Panc1 (cell line): Measurements from ENCODE around the gene PPP3CB. TPM values are rescaled to one million over a fixed set of nuclear protein-coding genes. Genes with fewer than 3 reads are reported as not detected.

Source experiments
- ATAC-seq: fragments of 200-7000 bp; cut with Tn5 transposase; 2 replicates; pipeline ENCODE4 v1.9.1; 2020; ENCODE audit warnings: mild to moderate bottlenecking, moderate library complexity
- BruUV-seq: library from RNA; stranded (reverse); fragments of 400-500 nt; replicated peaks from 2 replicates; lab custom pipeline; 2021; lab: Mats Ljungman, UMichigan
- CTCF ChIA-PET: fragments of 300-600 bp; sonication (Branson Sonifier 250); formaldehyde crosslinking; loops from one replicate; lab custom pipeline; 2022; ENCODE audit warnings: antibody characterized with exemption; lab: Charles Lee
- POLR2A ChIA-PET: fragments of 300-600 bp; sonication (Branson Sonifier 250); formaldehyde crosslinking; loops from one replicate; lab custom pipeline; 2022; ENCODE audit warnings: antibody characterized with exemption; lab: Charles Lee
- DNase-seq: peaks from one replicate; pipeline ENCODE4 v3.0.0-alpha.2; 2010; ENCODE audit warnings: low read depth, low spot score
- H3K27ac ChIP-seq: 2 replicates; pipeline ENCODE4 v1.5.1; 2011; ENCODE audit warnings: mild to moderate bottlenecking, low read length, inconsistent platforms
- H3K27me3 ChIP-seq: fragments of 200-500 bp; sonication (Bioruptor generic); 2 replicates; pipeline ENCODE4 v1.6.0; 2014; ENCODE audit warnings: low read length, inconsistent platforms; ENCODE audit not compliant: control insufficient read depth, insufficient read depth
- H3K36me3 ChIP-seq: fragments of 200-500 bp; sonication (Bioruptor generic); 2 replicates; pipeline ENCODE4 v1.5.1; 2014; ENCODE audit warnings: inconsistent platforms, mild to moderate bottlenecking, low read length, moderate library complexity; ENCODE audit not compliant: control insufficient read depth, insufficient read depth
- H3K4me1 ChIP-seq: 2 replicates; pipeline ENCODE4 v1.5.1; 2011; ENCODE audit warnings: inconsistent platforms, mild to moderate bottlenecking, low read length, moderate library complexity; ENCODE audit not compliant: control insufficient read depth, insufficient read depth
- H3K4me3 ChIP-seq, 2 experiments: 2 replicates each; pipeline ENCODE4 v1.5.1; 2011 to 2012; ENCODE audit warnings: low read depth in 2 of 2, low read length in 2 of 2, mild to moderate bottlenecking in 2 of 2, inconsistent platforms in 1 of 2, moderate library complexity in 1 of 2
- H3K9me3 ChIP-seq: fragments of 200-500 bp; sonication (Bioruptor generic); 2 replicates; pipeline ENCODE4 v1.5.1; 2014; ENCODE audit warnings: low read depth, mild to moderate bottlenecking, inconsistent platforms, low read length, moderate library complexity; ENCODE audit not compliant: control insufficient read depth, insufficient read depth
- CTCF ChIP-seq: fragments of 450-650 bp; IDR thresholded peaks from 2 replicates; pipeline ENCODE4 v1.5.1; 2017; ENCODE audit warnings: mild to moderate bottlenecking
- POLR2AphosphoS5 ChIP-seq: IDR thresholded peaks from 2 replicates; pipeline ENCODE4 v1.6.1; 2012; ENCODE audit warnings: mild to moderate bottlenecking, low read depth, low read length, moderate library complexity
- REST ChIP-seq, 2 experiments: IDR thresholded peaks; 2 replicates each; pipeline ENCODE4 v1.6.1; 2011 to 2012; ENCODE audit warnings: low read depth in 2 of 2, control low read depth in 1 of 2, low read length in 1 of 2, mild to moderate bottlenecking in 1 of 2, moderate library complexity in 1 of 2; ENCODE audit not compliant: insufficient read depth in 1 of 2
- SIN3A ChIP-seq: IDR thresholded peaks from 2 replicates; pipeline ENCODE4 v1.6.1; 2012; ENCODE audit warnings: low read depth, mild to moderate bottlenecking, low read length, moderate library complexity, borderline replicate concordance; ENCODE audit not compliant: insufficient read depth
- TCF7L2 ChIP-seq: IDR thresholded peaks from 2 replicates; pipeline ENCODE4 v1.6.1; 2011; ENCODE audit warnings: mild to moderate bottlenecking, low read depth, low read length, inconsistent platforms
- in situ Hi-C: cut with HindIII; loops from 2 replicates; pipeline ENCODE4 v1.10.0; 2016; ENCODE audit warnings: low sequenced_read_pairs, low pct_unique_long_range_greater_than_20kb
- intact Hi-C: fragments of 100-400 bp; cut with micrococcal nuclease; formaldehyde crosslinking; loops from one replicate; pipeline ENCODE4 v1.10.0; 2022; ENCODE audit not compliant: unreplicated experiment
- total RNA-seq: library from RNA; stranded (reverse); gene quantifications from one replicate; pipeline ENCODE4 v1.2.1, GENCODE V29; 2021; ENCODE audit not compliant: unreplicated experiment

PPP3CB gene
- total RNA-seq, 1 experiment from 2014 or later = 34.8 TPM

GRCh38 chr10:73460897-73461296 is 34.9 kb downstream of the PPP3CB start:
- intact Hi-C loops (no loop called here), in situ Hi-C loops (no loop called here)
- Histone ChIP-seq H3K27ac (no peak overlapping the region), H3K36me3 (no peaks in the 10 kb centered on the region), H3K27me3 (no peaks in the 10 kb centered on the region), H3K4me1 (no peaks in the 10 kb centered on the region), H3K9me3 (no peaks in the 10 kb centered on the region), H3K4me3 (no peak overlapping the region)
- no TSS peak for BruUV-seq
- ChIA-PET CTCF (no interaction called here), POLR2A (no interaction called here)
- TF ChIP-seq TCF7L2 (no peak), REST (IDR thresholded peaks at IDR 0.05; ENCODE audit: insufficient read depth in 1 of 2, low read depth in 2 of 2, low read length in 1 of 2) (no peak), POLR2AphosphoS5 (no peak), CTCF (no peak), SIN3A (no peak)
- no peak for DNase-seq
- peak; percentile 30 for ATAC-seq

GRCh38 chr10:73459683-73460314 is 36.0 kb downstream of the PPP3CB start:
- TF ChIP-seq REST (IDR thresholded peaks at IDR 0.05; ENCODE audit: insufficient read depth in 1 of 2, low read depth in 2 of 2, low read length in 1 of 2) = no peak
- TF ChIP-seq TCF7L2 = no peak
- TF ChIP-seq CTCF = no peak
- TF ChIP-seq POLR2AphosphoS5 = no peak
- TF ChIP-seq SIN3A = no peak
- no peaks in the 10 kb centered on the region for H3K36me3 ChIP-seq
- no peaks in the 10 kb centered on the region for H3K27me3 ChIP-seq
- DNase-seq (no peak), ATAC-seq (no peak)
- BruUV-seq = TSS peak; percentile 50
- H3K4me1 ChIP-seq = no peaks in the 10 kb centered on the region
- CTCF ChIA-PET = no interaction called here
- in situ Hi-C loops = no loop called here
- H3K27ac ChIP-seq = no peak overlapping the region
- POLR2A ChIA-PET = interaction anchor here (0.6 kb wide), 1 partner anchor 410 kb away, joined by 5 read pairs; no protein-coding TSS in a partner anchor
- no peak overlapping the region for H3K4me3 ChIP-seq
- intact Hi-C loops = no loop called here
- no peaks in the 10 kb centered on the region for H3K9me3 ChIP-seq
